Activated CD4-positive, alpha-beta T cell treated with anti-CD3 and anti-CD28 coated beads, Interleukin-2, amount 10 ng/mL, durations not matched to agents 24 days and 14 days (primary cell): ENCODE measurements around the gene MKS1. TPM values are rescaled to one million over a fixed set of nuclear protein-coding genes. Genes with fewer than 3 reads are reported as not detected.

ENCODE experiments used
- DNase-seq: peaks from one replicate; pipeline ENCODE4 v3.0.0; 2022
- H3K27ac Mint-ChIP-seq: one replicate; pipeline ENCODE4 v1.8.0; 2022; ENCODE audit warnings: mild to moderate bottlenecking, mixed read lengths
- H3K27me3 Mint-ChIP-seq: one replicate; pipeline ENCODE4 v1.8.0; 2022; ENCODE audit warnings: mixed read lengths
- H3K36me3 Mint-ChIP-seq: one replicate; pipeline ENCODE4 v1.8.0; 2022; ENCODE audit warnings: low read depth, mild to moderate bottlenecking, mixed read lengths
- H3K4me1 Mint-ChIP-seq: one replicate; pipeline ENCODE4 v1.8.0; 2021; ENCODE audit warnings: mixed read lengths
- H3K4me3 Mint-ChIP-seq: one replicate; pipeline ENCODE4 v1.8.0; 2022; ENCODE audit warnings: mild to moderate bottlenecking, moderate library complexity, mixed read lengths
- H3K9me3 Mint-ChIP-seq: one replicate; pipeline ENCODE4 v1.8.0; 2021; ENCODE audit warnings: mixed read lengths
- intact Hi-C: fragments of 100-400 bp; cut with micrococcal nuclease; formaldehyde crosslinking; loops from one replicate; pipeline ENCODE4 v1.15.1; 2023
- total RNA-seq: library from RNA; stranded (reverse); gene quantifications from 2 replicates; pipeline ENCODE4 v1.2.3, GENCODE V29; 2022

Gene MKS1
- total RNA-seq, 1 donor from 2014 or later = 23.1 TPM

- Mint-ChIP-seq H3K9me3 (no peaks in the 10 kb centered on the region), H3K27ac (no peak overlapping the region), H3K27me3 (peaks cover 52% of the 10 kb centered on the region), H3K4me1 (peaks cover 7% of the 10 kb centered on the region), H3K4me3 (no peak overlapping the region), H3K36me3 (no peaks in the 10 kb centered on the region)
- no peak for DNase-seq
- intact Hi-C loops = no loop called here
Measured at GRCh38 chr17:58233543-58233942, 14.5 kb upstream of the MKS1 start.

- H3K9me3 Mint-ChIP-seq = no peaks in the 10 kb centered on the region
- H3K4me1 Mint-ChIP-seq = peaks cover 7% of the 10 kb centered on the region
- no peak for DNase-seq
- H3K27ac Mint-ChIP-seq = no peak overlapping the region
- intact Hi-C loops = no loop called here
- H3K4me3 Mint-ChIP-seq = no peak overlapping the region
- H3K27me3 Mint-ChIP-seq = peaks cover 56% of the 10 kb centered on the region
- no peaks in the 10 kb centered on the region for H3K36me3 Mint-ChIP-seq
Measured at GRCh38 chr17:58232707-58233156, 13.7 kb upstream of the MKS1 start.

- Mint-ChIP-seq H3K9me3 (no peaks in the 10 kb centered on the region), H3K4me1 (peaks cover 7% of the 10 kb centered on the region), H3K36me3 (no peaks in the 10 kb centered on the region), H3K4me3 (no peak overlapping the region), H3K27me3 (peaks cover 55% of the 10 kb centered on the region), H3K27ac (peak overlapping the region; percentile 27)
- intact Hi-C loops = no loop called here
- DNase-seq = no peak
Measured at GRCh38 chr17:58231641-58232040, 12.6 kb upstream of the MKS1 start.

- Mint-ChIP-seq H3K27ac (no peak overlapping the region), H3K9me3 (no peaks in the 10 kb centered on the region), H3K27me3 (peaks cover 46% of the 10 kb centered on the region), H3K4me1 (peaks cover 7% of the 10 kb centered on the region), H3K4me3 (no peak overlapping the region), H3K36me3 (no peaks in the 10 kb centered on the region)
- DNase-seq = no peak
- intact Hi-C loops = no loop called here
Measured at GRCh38 chr17:58229881-58230280, 10.8 kb upstream of the MKS1 start.

- H3K36me3 Mint-ChIP-seq = no peaks in the 10 kb centered on the region
- peaks cover 45% of the 10 kb centered on the region for H3K27me3 Mint-ChIP-seq
- H3K27ac Mint-ChIP-seq = no peak overlapping the region
- H3K9me3 Mint-ChIP-seq = no peaks in the 10 kb centered on the region
- peaks cover 10% of the 10 kb centered on the region for H3K4me1 Mint-ChIP-seq
- H3K4me3 Mint-ChIP-seq = no peak overlapping the region
- no peak for DNase-seq
- intact Hi-C loops = no loop called here
Measured at GRCh38 chr17:58229384-58229783, 10.3 kb upstream of the MKS1 start.

GRCh38 chr17:58228679-58229078 is 9.6 kb upstream of the MKS1 start:
- Mint-ChIP-seq H3K27ac (no peak overlapping the region), H3K9me3 (no peaks in the 10 kb centered on the region), H3K27me3 (peaks cover 46% of the 10 kb centered on the region)

GRCh38 chr17:58227733-58228132 is 8.7 kb upstream of the MKS1 start:
- intact Hi-C loops = no loop called here
- H3K4me3 Mint-ChIP-seq = no peak overlapping the region

More at GRCh38 chr17:58228679-58229078, 9.6 kb upstream of the MKS1 start:
- Mint-ChIP-seq H3K4me3 (no peak overlapping the region), H3K4me1 (peaks cover 13% of the 10 kb centered on the region), H3K36me3 (no peaks in the 10 kb centered on the region)
- DNase-seq = no peak
- intact Hi-C loops = no loop called here

GRCh38 chr17:58224315-58224714 is 5.3 kb upstream of the MKS1 start:
- peaks cover 12% of the 10 kb centered on the region for H3K4me1 Mint-ChIP-seq
- H3K4me3 Mint-ChIP-seq = no peak overlapping the region
- H3K27ac Mint-ChIP-seq = no peak overlapping the region
- no peaks in the 10 kb centered on the region for H3K36me3 Mint-ChIP-seq
- no peak for DNase-seq
- intact Hi-C loops = no loop called here
- H3K27me3 Mint-ChIP-seq = peaks cover 37% of the 10 kb centered on the region
- no peaks in the 10 kb centered on the region for H3K9me3 Mint-ChIP-seq

More at GRCh38 chr17:58227733-58228132, 8.7 kb upstream of the MKS1 start:
- H3K4me1 Mint-ChIP-seq = peaks cover 10% of the 10 kb centered on the region
- DNase-seq = no peak
- H3K36me3 Mint-ChIP-seq = no peaks in the 10 kb centered on the region
- no peak overlapping the region for H3K27ac Mint-ChIP-seq
- H3K9me3 Mint-ChIP-seq = no peaks in the 10 kb centered on the region
- H3K27me3 Mint-ChIP-seq = peaks cover 47% of the 10 kb centered on the region

- intact Hi-C loops = loop anchor here (5.0 kb wide), 1 partner anchor 133 kb away; the partner anchor contains the start of gene SUPT4H1
- H3K4me1 Mint-ChIP-seq = peaks cover 26% of the 10 kb centered on the region
- no peak for DNase-seq
- peak overlapping the region; percentile 90 for H3K4me3 Mint-ChIP-seq
- H3K36me3 Mint-ChIP-seq = no peaks in the 10 kb centered on the region
- H3K9me3 Mint-ChIP-seq = no peaks in the 10 kb centered on the region
- H3K27ac Mint-ChIP-seq = peak overlapping the region; percentile 94
- H3K27me3 Mint-ChIP-seq = peaks cover 17% of the 10 kb centered on the region
Measured at GRCh38 chr17:58219789-58220183, 731 bp upstream of the MKS1 start.

- Mint-ChIP-seq H3K4me3 (peak overlapping the region; percentile 40), H3K27ac (peak overlapping the region; percentile 36), H3K36me3 (peaks cover 4% of the 10 kb centered on the region), H3K4me1 (peaks cover 20% of the 10 kb centered on the region), H3K27me3 (peaks cover 8% of the 10 kb centered on the region), H3K9me3 (no peaks in the 10 kb centered on the region)
- intact Hi-C loops = loop anchor here (5.0 kb wide), 1 partner anchor 135 kb away; the partner anchor contains the start of gene SUPT4H1
- DNase-seq = no peak
Measured at GRCh38 chr17:58217766-58218165, 1.3 kb downstream of the MKS1 start.

GRCh38 chr17:58215685-58216084 is 3.4 kb downstream of the MKS1 start:
- Mint-ChIP-seq H3K9me3 (no peaks in the 10 kb centered on the region), H3K4me1 (peaks cover 24% of the 10 kb centered on the region), H3K36me3 (peaks cover 9% of the 10 kb centered on the region), H3K4me3 (no peak overlapping the region), H3K27ac (no peak overlapping the region), H3K27me3 (no peaks in the 10 kb centered on the region)
- DNase-seq = no peak
- intact Hi-C loops = loop anchor here (5.0 kb wide), 1 partner anchor 137 kb away; the partner anchor contains the start of gene SUPT4H1

- Mint-ChIP-seq H3K9me3 (no peaks in the 10 kb centered on the region), H3K36me3 (peaks cover 21% of the 10 kb centered on the region), H3K4me1 (peaks cover 4% of the 10 kb centered on the region), H3K27me3 (no peaks in the 10 kb centered on the region), H3K4me3 (no peak overlapping the region), H3K27ac (no peak overlapping the region)
- intact Hi-C loops = no loop called here
- no peak for DNase-seq
Measured at GRCh38 chr17:58210922-58211321, 8.1 kb downstream of the MKS1 start.

GRCh38 chr17:58208344-58208743 is 10.7 kb downstream of the MKS1 start:
- H3K36me3 Mint-ChIP-seq = peaks cover 19% of the 10 kb centered on the region
- intact Hi-C loops = no loop called here
- H3K27ac Mint-ChIP-seq = no peak overlapping the region
- no peak for DNase-seq
- peaks cover 4% of the 10 kb centered on the region for H3K4me1 Mint-ChIP-seq
- no peaks in the 10 kb centered on the region for H3K27me3 Mint-ChIP-seq
- no peak overlapping the region for H3K4me3 Mint-ChIP-seq
- H3K9me3 Mint-ChIP-seq = no peaks in the 10 kb centered on the region

GRCh38 chr17:58207451-58207850 is 11.6 kb downstream of the MKS1 start:
- intact Hi-C loops = no loop called here
- H3K4me1 Mint-ChIP-seq = peaks cover 4% of the 10 kb centered on the region
- H3K36me3 Mint-ChIP-seq = peaks cover 17% of the 10 kb centered on the region
- H3K27me3 Mint-ChIP-seq = no peaks in the 10 kb centered on the region
- no peaks in the 10 kb centered on the region for H3K9me3 Mint-ChIP-seq
- no peak overlapping the region for H3K27ac Mint-ChIP-seq
- no peak overlapping the region for H3K4me3 Mint-ChIP-seq
- DNase-seq = no peak

GRCh38 chr17:58205936-58206335 is 13.1 kb downstream of the MKS1 start:
- DNase-seq = no peak
- intact Hi-C loops = no loop called here
- Mint-ChIP-seq H3K9me3 (no peaks in the 10 kb centered on the region), H3K4me3 (no peak overlapping the region), H3K27ac (no peak overlapping the region), H3K4me1 (peaks cover 2% of the 10 kb centered on the region), H3K27me3 (no peaks in the 10 kb centered on the region), H3K36me3 (peaks cover 12% of the 10 kb centered on the region)
